GM12891 (cell line): ENCODE data around the gene SETBP1.

ENCODE experiments used
- POLR2A ChIP-seq: IDR thresholded peaks from 2 replicates; pipeline ENCODE4 v1.6.1; 2011; ENCODE audit warnings: low read depth, low read length, control low read depth
- POLR2AphosphoS5 ChIP-seq: IDR thresholded peaks from 2 replicates; pipeline ENCODE4 v1.6.1; 2011; ENCODE audit warnings: low read depth, low read length, control low read depth
- SPI1 ChIP-seq: IDR thresholded peaks from 2 replicates; pipeline ENCODE4 v1.6.1; 2011; ENCODE audit warnings: low read depth, low read length, control low read depth
- TAF1 ChIP-seq: IDR thresholded peaks from 2 replicates; pipeline ENCODE4 v1.6.1; 2011; ENCODE audit warnings: low read depth, low read length, control low read depth

GRCh38 chr18:44733069-44733753 is 52.5 kb downstream of the SETBP1 start:
- TF ChIP-seq POLR2AphosphoS5 (no peak), POLR2A (no peak), TAF1 (no peak), SPI1 (no peak)
